Kidney (tissue), 14 donors: ENCODE results near the gene CDK2. TPM values are rescaled to one million over a fixed set of nuclear protein-coding genes. Genes with fewer than 3 reads are reported as not detected.
"Not testable (repeated sequence)": the region's sequence is repeated elsewhere in the genome, so short reads cannot be mapped to it uniquely, and the experiment has no call there.

Experiments
- DNase-seq, 5 donors: peaks; one replicate each; pipeline ENCODE4 v3.0.0-alpha.2; 2013 to 2020
- FAIRE-seq: peaks from 2 replicates; lab custom pipeline; 2012; peaks lifted over from hg19 to GRCh38; lab: Jason Lieb, UNC
- H3K27ac ChIP-seq, 2 donors: one replicate each; pipeline ENCODE4 v1.7.0; 2013; ENCODE audit warnings: low read depth in 2 of 2, low read length in 2 of 2, inconsistent platforms in 1 of 2
- H3K27me3 ChIP-seq: one replicate; pipeline ENCODE4 v1.7.1; 2013; ENCODE audit warnings: low read length, inconsistent platforms; ENCODE audit not compliant: control insufficient read depth, insufficient read depth
- H3K36me3 ChIP-seq, 3 donors: one replicate each; pipeline versions ENCODE4 v1.7.0 to v1.7.1; 2013; ENCODE audit warnings: low read length in 3 of 3, control low read depth in 1 of 3, inconsistent platforms in 1 of 3; ENCODE audit not compliant: insufficient read depth in 3 of 3, control insufficient read depth in 2 of 3
- H3K4me1 ChIP-seq, 3 donors: one replicate each; pipeline versions ENCODE4 v1.7.0 to v1.7.1; 2013; ENCODE audit warnings: low read length in 3 of 3, inconsistent platforms in 1 of 3, low read depth in 1 of 3; ENCODE audit not compliant: control insufficient read depth in 2 of 3, insufficient read depth in 2 of 3
- H3K4me3 ChIP-seq, 3 donors: one replicate each; pipeline versions ENCODE4 v1.7.0 to v1.8.1; 2013; ENCODE audit warnings: low read length in 3 of 3, control low read depth in 1 of 3, inconsistent platforms in 1 of 3
- H3K9ac ChIP-seq, 3 donors: one replicate each; pipeline versions ENCODE4 v1.7.0 to v1.7.1; 2013; ENCODE audit warnings: low read length in 3 of 3, control low read depth in 1 of 3, inconsistent platforms in 1 of 3
- H3K9me3 ChIP-seq, 3 donors: one replicate each; pipeline versions ENCODE4 v1.7.0 to v1.7.1; 2013; ENCODE audit warnings: low read length in 3 of 3, control low read depth in 1 of 3, inconsistent platforms in 1 of 3; ENCODE audit not compliant: control insufficient read depth in 2 of 3, insufficient read depth in 1 of 3
- CTCF ChIP-seq: IDR thresholded peaks from 3 replicates; pipeline ENCODE4 v1.5.1; 2012; ENCODE audit warnings: mild to moderate bottlenecking, moderate library complexity, borderline replicate concordance; ENCODE audit not compliant: insufficient read depth; ENCODE audit errors: extremely low read depth
- intact Hi-C: fragments of 100-400 bp; cut with DNase I; formaldehyde crosslinking; loops from one replicate; pipeline ENCODE4 v1.11.1; 2022
- polyA plus RNA-seq: library from polyadenylated mRNA; stranded (reverse); fragments of 350-450 nt; fragmentation: Illumina TruSeq; extraction: RNeasy Lipid Tissue Mini Kit (QIAGEN cat#74804); gene quantifications from one replicate; pipeline ENCODE4 v1.2.3, GENCODE V29; 2014; ENCODE audit warnings: low read depth, low replicate concordance; ENCODE audit not compliant: insufficient read depth
- total RNA-seq: library from RNA; stranded (reverse); fragmentation: NEBNext Ultra II Directional; extraction: Animal tissue kit (Norgen Biotek cat#: 25700); gene quantifications from one replicate; pipeline ENCODE4 v1.2.1, GENCODE V29; 2021
- donor health status: control.
- donor health status: control.
- donor health status: control.
- donor health status: control.
- donor health status: control.
- donor health status: DM: yes; HTN: yes; CAD: no.
- donor health status: Normal renal cell carcinoma (clear cell type).

Gene CDK2
- total and polyA plus RNA-seq, 2 donors from 2014 or later = 7.6 to 23.2 TPM

- TF ChIP-seq CTCF = no peak
- intact Hi-C loops = no loop called here
- DNase-seq (no peak), FAIRE-seq (no peak)
- H3K36me3 ChIP-seq = peaks cover 0 to 11% (median 2%) of the 10 kb centered on the region in 3 donors
- no peaks in the 10 kb centered on the region for H3K27me3 ChIP-seq
- no peak overlapping the region for H3K4me3 ChIP-seq
- H3K9ac ChIP-seq = no peak overlapping the region
- H3K9me3 ChIP-seq = no peaks in the 10 kb centered on the region
- no peak overlapping the region for H3K27ac ChIP-seq
- peaks cover 0 to 7% (median 3%) of the 10 kb centered on the region in 3 donors for H3K4me1 ChIP-seq
Measured at GRCh38 chr12:55979069-55979468, 12.4 kb downstream of the CDK2 start.

DNA sequence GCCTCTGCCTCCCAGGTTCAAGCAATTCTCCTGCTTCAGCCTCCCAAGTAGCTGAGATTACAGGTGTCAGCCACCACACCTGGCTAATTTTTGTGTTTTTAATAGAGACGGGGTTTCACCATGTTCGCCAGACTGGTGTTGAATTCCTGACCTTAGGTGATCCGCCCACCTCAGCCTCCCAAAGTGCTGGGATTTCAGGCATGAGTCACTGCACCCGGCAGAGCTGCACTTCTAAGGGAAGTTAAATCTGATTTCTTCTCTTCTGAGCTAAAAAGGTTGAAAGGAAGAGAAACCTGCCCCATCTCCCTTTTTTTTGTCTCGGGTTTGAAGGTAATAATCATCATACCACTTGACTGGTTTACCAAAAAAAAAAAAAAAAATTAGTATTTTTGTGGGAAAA is 15.3 kb downstream of the CDK2 start:
- H3K27me3 ChIP-seq, DNase-seq, H3K9me3 ChIP-seq, FAIRE-seq, intact Hi-C loops, H3K27ac ChIP-seq, H3K4me1 ChIP-seq, H3K4me3 ChIP-seq, H3K9ac ChIP-seq: not testable (repeated sequence)
- peaks cover 0 to 20% (median 2%) of the 10 kb centered on the region in 3 donors for H3K36me3 ChIP-seq

DNA sequence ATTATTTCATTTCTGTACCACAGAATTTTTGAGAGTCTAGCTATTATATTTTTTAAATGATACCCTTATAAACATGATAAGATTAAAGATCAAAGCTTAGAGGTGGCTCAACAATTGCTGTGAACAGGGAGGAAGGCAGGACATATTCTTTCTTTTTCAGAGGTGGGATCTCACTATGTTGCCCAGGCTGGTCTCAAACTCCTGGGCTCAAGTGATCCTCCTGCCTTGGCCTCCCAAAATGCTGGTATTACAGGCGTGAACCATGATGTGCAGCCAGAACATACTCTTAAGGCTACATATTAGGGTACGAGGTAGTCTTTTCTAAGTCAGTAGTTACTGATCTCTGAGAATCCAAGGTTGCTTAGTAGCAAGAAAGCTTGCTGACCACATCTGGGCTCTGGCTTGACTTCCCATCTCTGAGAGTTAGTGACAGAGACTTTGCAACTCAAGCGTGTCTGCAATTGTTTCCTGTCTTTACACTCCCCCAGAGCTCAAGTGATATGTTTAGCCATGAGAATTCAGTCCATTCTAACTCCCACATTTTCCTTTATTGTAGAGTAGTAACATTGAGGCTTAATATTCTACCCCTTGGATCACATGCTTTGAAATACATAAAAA is 15.8 kb downstream of the CDK2 start:
- Histone ChIP-seq H3K4me1 (no peaks in the 10 kb centered on the region), H3K27ac (no peak overlapping the region), H3K36me3 (peaks cover 0 to 20% (median 2%) of the 10 kb centered on the region in 3 donors), H3K9ac (no peak overlapping the region), H3K9me3 (no peaks in the 10 kb centered on the region), H3K27me3 (no peaks in the 10 kb centered on the region), H3K4me3 (no peak overlapping the region)
- FAIRE-seq (no peak), DNase-seq (peak in 3 of 5 donors; percentile 52 to 83 (median 82))
- intact Hi-C loops = no loop called here
- no peak for TF ChIP-seq CTCF

DNA sequence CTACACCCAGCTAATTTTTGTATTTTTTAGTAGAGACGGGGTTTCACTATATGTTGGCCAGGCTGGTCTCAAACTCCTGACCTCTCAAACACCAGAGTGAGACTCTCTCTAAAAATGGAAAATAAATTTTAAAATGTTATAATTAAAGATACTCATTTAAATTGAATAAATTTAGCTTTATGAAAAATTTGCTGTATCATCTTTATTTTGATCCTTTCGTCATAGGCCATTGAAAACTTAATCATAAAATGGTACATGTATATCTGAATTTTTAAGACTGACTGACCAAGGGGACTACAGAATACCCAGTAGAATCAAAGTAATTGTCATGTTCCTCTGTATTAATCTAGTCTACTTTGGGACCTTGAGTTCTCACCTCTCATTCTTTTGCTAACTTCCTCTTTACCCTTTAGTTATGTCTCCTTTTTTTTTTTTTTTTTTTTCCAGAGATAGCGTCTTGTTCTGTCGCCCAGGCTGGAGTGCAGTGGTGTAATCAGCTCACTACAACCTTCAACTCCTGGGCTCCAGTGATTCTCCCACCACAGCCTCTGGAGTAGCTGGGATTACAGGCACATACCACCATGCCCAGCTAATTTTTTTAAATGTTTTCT is 16.7 kb downstream of the CDK2 start:
- no peak for DNase-seq
- Histone ChIP-seq H3K4me3 (no peak overlapping the region), H3K27ac (no peak overlapping the region), H3K36me3 (peaks cover 0 to 20% (median 2%) of the 10 kb centered on the region in 3 donors), H3K9me3 (no peaks in the 10 kb centered on the region), H3K27me3 (no peaks in the 10 kb centered on the region), H3K9ac (no peak overlapping the region), H3K4me1 (no peaks in the 10 kb centered on the region)
- intact Hi-C loops = no loop called here
- no peak for FAIRE-seq
- no peak for TF ChIP-seq CTCF
